Chondrocyte (in vitro differentiated cells): ENCODE measurements around the gene TENT4A. TPM values are rescaled to one million over a fixed set of nuclear protein-coding genes. Genes with fewer than 3 reads are reported as not detected.

Experiments used
- DNase-seq: peaks from one replicate; pipeline ENCODE4 v3.0.0; 2021; ENCODE audit warnings: mixed read lengths, low spot score
- H3K27ac Mint-ChIP-seq: one replicate; pipeline ENCODE4 v1.8.0; 2021; ENCODE audit warnings: mild to moderate bottlenecking, moderate library complexity, mixed read lengths; ENCODE audit not compliant: unreplicated experiment
- H3K27me3 Mint-ChIP-seq: 2 replicates; pipeline ENCODE4 v1.8.0; 2021; ENCODE audit warnings: low read depth, mixed read lengths
- H3K36me3 Mint-ChIP-seq: 2 replicates; pipeline ENCODE4 v1.8.0; 2021; ENCODE audit warnings: low read depth, mixed read lengths
- H3K4me1 Mint-ChIP-seq: 2 replicates; pipeline ENCODE4 v1.8.0; 2021; ENCODE audit warnings: low read depth, mild to moderate bottlenecking, mixed read lengths
- H3K4me3 Mint-ChIP-seq: one replicate; pipeline ENCODE4 v1.8.0; 2021; ENCODE audit warnings: mild to moderate bottlenecking, moderate library complexity, mixed read lengths; ENCODE audit not compliant: unreplicated experiment
- H3K9me3 Mint-ChIP-seq: 2 replicates; pipeline ENCODE4 v1.8.0; 2021; ENCODE audit warnings: low read depth, mixed read lengths
- CTCF ChIP-seq: fragments of 200-600 bp; sonication (generic); IDR thresholded peaks from 2 replicates; pipeline ENCODE4 v1.5.0; 2021; ENCODE audit warnings: antibody characterized with exemption, mild to moderate bottlenecking, moderate library complexity
- total RNA-seq: library from RNA; stranded (reverse); gene quantifications from 3 replicates; pipeline ENCODE4 v1.2.1, GENCODE V29; 2021

TENT4A gene
- total RNA-seq, 1 donor from 2014 or later: 21.5 TPM

GRCh38 chr5:6752782-6753181 lies 39.5 kb downstream of the TENT4A start:
- peaks cover 44% of the 10 kb centered on the region for H3K36me3 Mint-ChIP-seq
- no peak for TF ChIP-seq CTCF
- no peaks in the 10 kb centered on the region for H3K4me1 Mint-ChIP-seq
- H3K27me3 Mint-ChIP-seq: no peaks in the 10 kb centered on the region
- H3K27ac Mint-ChIP-seq: no peak overlapping the region
- H3K4me3 Mint-ChIP-seq: no peak overlapping the region
- H3K9me3 Mint-ChIP-seq: no peaks in the 10 kb centered on the region
- no peak for DNase-seq

GRCh38 chr5:6753851-6754250 lies 40.6 kb downstream of the TENT4A start:
- peaks cover 45% of the 10 kb centered on the region for H3K36me3 Mint-ChIP-seq
- peak; percentile 81 for DNase-seq
- no peaks in the 10 kb centered on the region for H3K27me3 Mint-ChIP-seq
- H3K4me3 Mint-ChIP-seq: no peak overlapping the region
- no peaks in the 10 kb centered on the region for H3K9me3 Mint-ChIP-seq
- no peak for TF ChIP-seq CTCF
- no peaks in the 10 kb centered on the region for H3K4me1 Mint-ChIP-seq
- no peak overlapping the region for H3K27ac Mint-ChIP-seq

GRCh38 chr5:6754766-6755165 lies 41.5 kb downstream of the TENT4A start:
- Mint-ChIP-seq H3K4me3 (no peak overlapping the region), H3K27ac (no peak overlapping the region), H3K36me3 (peaks cover 44% of the 10 kb centered on the region), H3K9me3 (no peaks in the 10 kb centered on the region), H3K27me3 (no peaks in the 10 kb centered on the region), H3K4me1 (no peaks in the 10 kb centered on the region)
- peak; percentile 71 for DNase-seq
- no peak for TF ChIP-seq CTCF

GRCh38 chr5:6755519-6755918 lies 42.3 kb downstream of the TENT4A start:
- no peaks in the 10 kb centered on the region for H3K4me1 Mint-ChIP-seq
- H3K4me3 Mint-ChIP-seq: no peak overlapping the region
- H3K36me3 Mint-ChIP-seq: peaks cover 43% of the 10 kb centered on the region
- no peak for TF ChIP-seq CTCF
- DNase-seq: no peak
- H3K27me3 Mint-ChIP-seq: no peaks in the 10 kb centered on the region
- no peaks in the 10 kb centered on the region for H3K9me3 Mint-ChIP-seq
- H3K27ac Mint-ChIP-seq: no peak overlapping the region

GRCh38 chr5:6755941-6756340 lies 42.7 kb downstream of the TENT4A start:
- DNase-seq: no peak
- H3K4me3 Mint-ChIP-seq: no peak overlapping the region
- no peak overlapping the region for H3K27ac Mint-ChIP-seq
- no peaks in the 10 kb centered on the region for H3K27me3 Mint-ChIP-seq
- peaks cover 44% of the 10 kb centered on the region for H3K36me3 Mint-ChIP-seq
- H3K4me1 Mint-ChIP-seq: no peaks in the 10 kb centered on the region
- no peak for TF ChIP-seq CTCF
- H3K9me3 Mint-ChIP-seq: no peaks in the 10 kb centered on the region
